ENCODE measurements around the gene APLP2. TPM values are rescaled to one million over a fixed set of nuclear protein-coding genes. Genes with fewer than 3 reads are reported as not detected.

Gene APLP2
- total RNA-seq, 1 donor from 2014 or later = 770 TPM

DNA sequence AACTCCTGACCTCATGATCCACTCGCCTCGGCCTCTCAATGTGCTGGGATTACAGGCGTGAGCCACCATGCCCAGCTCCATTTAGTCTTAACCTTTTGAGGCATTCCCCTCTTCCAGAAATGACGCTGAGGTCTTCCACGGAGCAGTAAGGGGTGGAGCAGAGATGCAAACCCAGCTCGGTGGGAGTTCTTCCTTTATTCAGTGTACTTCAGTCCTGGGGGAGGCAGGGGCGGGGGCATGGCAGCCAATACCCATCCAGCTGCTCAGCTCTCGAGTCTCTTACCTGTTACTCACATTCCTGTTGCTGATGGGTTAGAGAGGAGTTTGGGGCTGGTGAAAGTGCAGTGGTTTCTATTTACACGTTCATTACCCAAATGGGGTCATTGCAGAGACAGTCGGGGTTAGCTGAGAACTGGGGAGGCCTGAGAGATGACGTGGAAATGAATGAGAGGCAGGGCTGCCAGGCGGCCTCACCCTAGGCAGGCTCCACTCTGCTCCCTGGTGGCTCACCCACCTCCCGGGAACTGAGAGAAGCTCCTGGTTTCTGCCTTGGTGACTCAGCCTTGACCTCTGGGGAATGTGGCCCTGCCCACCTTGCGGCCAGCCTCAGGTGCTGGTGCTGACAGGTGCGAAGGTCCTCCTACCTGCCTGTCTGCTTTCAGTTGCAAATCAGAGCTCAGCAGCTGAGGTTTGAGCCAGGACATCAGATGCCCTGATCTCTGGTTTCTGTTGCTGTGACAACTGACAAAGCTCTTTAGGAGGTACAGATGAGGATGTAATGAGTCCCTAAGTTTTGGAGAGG is 76.5 kb downstream of the APLP2 start:
- DNase-seq (ENCODE audit: low read depth in 2 of 2) = peak in 1 of 2 donors; percentile 39

DNA sequence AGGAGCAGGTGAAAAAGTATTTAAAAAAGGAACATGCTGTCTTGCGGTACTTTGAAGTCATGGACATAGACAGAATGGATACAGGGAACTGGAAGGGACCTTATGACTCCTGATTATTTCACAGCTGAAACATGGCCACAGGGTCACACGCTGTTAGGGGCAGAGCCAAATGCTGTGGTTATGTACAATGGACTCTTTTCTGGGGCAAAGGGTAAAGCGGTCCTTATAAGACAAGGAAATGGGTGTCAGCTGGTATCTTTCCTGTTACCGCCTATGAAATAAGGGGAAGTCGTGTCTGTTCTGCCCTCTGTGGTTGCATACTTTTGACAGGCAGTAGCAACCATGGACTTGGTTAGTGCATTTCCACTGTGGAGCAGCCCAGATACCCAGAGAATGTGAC is 77.1 kb downstream of the APLP2 start:
- DNase-seq (ENCODE audit: low read depth in 2 of 2) = peak in 1 of 2 donors; percentile 45

DNA sequence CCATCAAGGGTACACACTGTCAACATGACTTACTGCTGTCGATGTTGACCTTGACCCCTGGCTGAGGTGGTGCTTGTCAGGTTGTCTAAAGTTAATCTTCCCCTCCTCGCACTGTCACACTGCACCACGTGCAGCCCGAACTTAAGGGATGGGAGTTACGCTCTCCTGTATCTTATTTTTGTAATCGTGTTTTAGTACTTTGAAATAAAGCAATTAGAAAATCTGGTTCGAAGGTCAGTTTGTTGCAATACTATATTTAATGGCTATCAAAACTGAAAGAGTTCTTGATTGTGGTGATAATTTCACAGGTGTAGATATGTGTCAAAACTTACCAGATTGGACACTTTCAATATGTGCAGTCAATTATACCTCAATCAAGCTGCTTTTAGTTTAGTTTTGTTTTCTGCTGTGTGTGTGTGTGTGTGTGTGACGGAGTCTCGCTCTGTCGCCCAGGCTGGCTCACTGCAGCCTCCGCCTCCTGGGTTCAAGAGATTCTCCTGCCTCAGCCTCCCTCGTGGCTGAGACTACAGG is 79.2 kb downstream of the APLP2 start:
- no peak for DNase-seq (ENCODE audit: low read depth in 2 of 2)

DNA sequence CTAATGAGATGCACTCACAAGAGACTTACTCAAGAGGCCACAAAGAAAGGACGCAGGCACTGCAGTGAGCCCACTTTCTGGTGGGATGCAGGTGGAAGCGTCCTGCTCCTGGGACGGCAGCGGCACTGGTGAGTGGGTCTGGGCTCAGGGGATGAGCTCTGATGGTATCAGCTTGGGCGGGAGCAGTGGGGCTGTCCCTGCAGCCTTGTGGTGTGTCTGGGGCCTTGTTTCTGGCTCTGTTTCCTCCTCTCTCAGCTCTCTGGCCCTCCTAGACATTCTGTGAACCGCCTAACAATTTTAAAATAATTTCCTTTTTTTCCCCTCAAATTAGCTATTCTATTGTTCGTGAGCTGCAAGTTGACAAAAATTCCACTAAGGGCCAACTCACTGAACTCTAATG is 81.1 kb downstream of the APLP2 start:
- no peak for DNase-seq (ENCODE audit: low read depth in 2 of 2)

DNA sequence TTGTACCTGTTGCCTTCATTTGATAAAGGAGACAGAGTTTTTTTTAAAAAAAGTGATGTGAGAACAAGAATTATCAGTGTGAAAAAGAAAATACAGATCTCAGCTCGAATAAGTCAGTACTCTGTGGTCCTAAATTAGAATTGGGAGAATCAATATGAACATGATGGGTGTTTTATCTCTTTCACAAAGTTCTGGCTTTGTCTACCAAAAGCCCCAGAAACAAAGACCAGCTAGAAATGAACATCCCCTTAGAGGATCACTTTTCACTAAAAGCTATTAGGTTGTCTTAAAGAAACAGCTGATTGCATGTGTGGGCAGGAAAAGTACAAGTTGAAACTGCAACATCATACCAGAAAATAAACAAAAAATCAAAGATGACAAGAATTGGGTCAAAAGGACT is 81.5 kb downstream of the APLP2 start:
- no peak for DNase-seq (ENCODE audit: low read depth in 2 of 2)

DNA sequence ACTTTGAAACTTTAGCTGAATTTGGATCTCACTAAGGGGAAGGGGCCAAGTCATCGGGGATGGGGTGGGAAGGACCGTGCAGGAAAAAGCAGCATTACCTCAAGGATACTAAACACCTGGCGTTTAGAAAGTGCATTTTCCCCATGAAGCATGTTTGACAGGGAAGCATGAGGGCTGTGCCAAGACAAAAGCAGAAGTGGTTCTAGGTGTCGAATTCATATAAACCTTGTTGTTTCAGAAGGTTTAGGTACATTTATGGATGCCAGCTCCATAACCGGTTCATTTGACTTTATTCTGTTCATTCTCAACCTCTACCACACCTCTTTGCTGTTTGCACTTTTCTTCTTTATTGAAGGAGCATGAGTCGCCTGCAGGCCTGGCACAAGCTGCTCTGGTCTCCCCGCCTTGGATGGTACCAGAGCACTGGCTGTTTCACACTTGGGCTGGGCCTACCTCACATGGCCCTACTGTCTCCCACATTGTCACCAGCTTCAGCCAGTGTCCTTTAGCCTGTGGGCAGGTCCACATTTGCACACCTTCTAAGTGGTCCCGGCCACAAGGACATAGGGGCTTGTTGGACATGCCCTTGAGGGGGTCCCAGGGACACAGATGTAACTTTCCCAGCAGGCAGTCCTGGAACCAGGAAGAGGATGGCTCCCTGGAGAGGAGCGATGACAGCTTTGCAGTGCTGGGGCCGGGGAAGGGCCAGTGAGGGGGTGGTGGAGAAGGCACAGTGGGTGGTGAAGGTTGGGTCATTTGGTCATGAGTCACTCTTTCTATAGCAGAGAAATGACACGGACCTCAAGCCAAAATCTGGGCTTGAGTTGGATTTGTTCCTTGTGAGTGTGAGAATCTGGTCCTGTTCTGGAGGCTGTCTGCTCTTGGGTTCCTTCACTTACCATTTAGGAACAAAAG is 86.7 kb downstream of the APLP2 start:
- DNase-seq (ENCODE audit: low read depth in 2 of 2) = no peak

DNA sequence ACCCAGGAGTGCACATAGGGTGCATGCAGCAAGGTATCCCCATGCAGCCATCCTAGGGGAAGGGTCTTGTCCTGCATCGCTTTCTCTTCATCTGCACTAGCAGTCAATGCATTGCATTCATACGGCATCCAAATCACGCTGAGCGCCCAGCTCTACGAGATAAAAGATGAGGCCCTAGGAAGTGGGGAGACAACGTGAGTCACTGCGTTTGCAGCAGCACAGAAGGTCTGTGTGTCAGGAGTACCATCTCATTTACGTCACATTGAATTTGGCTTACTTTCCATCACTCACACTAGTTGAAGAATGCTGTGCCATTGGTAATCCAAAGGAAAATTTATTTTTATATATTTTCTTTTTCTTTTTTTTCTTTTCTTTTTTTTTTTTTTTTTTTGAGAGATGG is 87.4 kb downstream of the APLP2 start:
- no peak for DNase-seq (ENCODE audit: low read depth in 2 of 2)

DNA sequence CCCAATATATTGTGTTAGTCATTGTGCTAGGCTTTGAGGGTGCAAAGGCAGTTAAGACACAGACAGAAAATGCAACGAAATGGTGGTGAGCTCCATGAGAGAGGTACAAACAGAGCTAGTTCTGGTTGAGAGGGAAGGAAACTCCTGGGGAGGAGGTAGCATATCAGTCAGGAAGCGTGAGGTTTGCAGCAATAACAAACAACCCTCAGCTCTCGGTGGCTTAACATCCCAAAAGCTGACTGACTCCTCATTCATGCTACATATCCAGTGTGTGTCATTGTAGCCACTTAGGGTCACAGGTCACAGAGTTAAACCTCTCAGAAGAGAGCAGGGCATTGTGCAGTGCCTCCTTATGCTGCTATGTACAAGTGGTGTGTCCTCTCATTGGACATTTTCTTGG is 88.1 kb downstream of the APLP2 start:
- no peak for DNase-seq (ENCODE audit: low read depth in 2 of 2)

DNA sequence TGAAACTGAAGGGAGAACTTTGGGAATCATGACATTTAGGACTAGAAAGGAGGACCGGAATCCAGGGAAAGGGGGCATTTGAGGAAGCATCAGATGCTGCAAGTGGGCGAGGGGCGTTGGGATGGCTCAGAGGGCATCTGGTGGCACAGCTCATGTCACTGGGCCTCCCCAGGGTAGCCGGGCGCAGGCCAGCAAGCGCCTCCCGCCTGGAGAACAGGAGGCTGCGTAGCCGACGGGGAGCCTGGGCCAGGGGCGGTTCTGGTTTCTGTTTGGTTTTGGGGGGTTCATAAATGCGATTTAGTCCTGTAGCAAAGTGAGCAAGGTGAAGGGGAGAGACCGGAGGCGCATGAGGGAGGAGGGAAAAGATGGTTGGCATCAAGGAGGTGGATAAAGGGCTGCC is 89.4 kb downstream of the APLP2 start:
- DNase-seq (ENCODE audit: low read depth in 2 of 2) = no peak

DNA sequence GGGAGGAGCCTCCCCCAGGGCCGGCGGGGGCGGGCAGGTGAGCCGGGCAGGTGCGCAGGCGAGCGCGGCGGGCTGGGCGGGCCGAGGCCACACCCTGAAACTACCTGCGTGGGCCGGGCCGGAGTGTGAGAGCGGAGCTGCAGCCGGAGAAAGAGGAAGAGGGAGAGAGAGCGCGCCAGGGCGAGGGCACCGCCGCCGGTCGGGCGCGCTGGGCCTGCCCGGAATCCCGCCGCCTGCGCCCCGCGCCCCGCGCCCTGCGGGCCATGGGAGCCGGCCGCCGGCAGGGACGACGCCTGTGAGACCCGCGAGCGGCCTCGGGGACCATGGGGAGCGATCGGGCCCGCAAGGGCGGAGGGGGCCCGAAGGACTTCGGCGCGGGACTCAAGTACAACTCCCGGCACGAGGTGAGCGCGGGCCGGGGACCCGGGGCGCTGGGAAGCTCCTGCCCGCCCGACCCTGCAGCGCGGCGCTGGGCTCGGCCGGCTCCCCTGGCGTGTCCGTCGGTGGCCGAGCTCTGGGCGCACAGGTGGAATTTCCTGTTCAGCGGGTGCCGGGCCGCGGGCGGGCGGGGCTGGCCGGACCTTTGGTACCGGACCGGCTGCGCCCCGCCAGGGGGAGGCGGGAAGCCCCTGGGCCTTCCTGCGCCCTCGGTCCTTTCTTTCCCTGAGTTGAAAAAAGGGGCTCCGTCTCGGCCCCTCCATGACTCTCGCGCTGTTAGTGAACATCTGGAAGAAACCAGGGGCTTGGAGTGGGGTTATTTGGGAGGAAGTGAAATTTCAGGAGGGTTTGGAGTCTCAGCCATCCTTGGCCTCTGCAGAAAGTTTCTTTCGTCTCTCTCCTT is 90.2 kb downstream of the APLP2 start, which contains the start of gene ST14:
TSS of gene ST14 (plus strand) at position 126 of the 841 bp plus-strand sequence. CDS start at position 324, 198 bp downstream.
- DNase-seq (ENCODE audit: low read depth in 2 of 2) = no peak

DNA sequence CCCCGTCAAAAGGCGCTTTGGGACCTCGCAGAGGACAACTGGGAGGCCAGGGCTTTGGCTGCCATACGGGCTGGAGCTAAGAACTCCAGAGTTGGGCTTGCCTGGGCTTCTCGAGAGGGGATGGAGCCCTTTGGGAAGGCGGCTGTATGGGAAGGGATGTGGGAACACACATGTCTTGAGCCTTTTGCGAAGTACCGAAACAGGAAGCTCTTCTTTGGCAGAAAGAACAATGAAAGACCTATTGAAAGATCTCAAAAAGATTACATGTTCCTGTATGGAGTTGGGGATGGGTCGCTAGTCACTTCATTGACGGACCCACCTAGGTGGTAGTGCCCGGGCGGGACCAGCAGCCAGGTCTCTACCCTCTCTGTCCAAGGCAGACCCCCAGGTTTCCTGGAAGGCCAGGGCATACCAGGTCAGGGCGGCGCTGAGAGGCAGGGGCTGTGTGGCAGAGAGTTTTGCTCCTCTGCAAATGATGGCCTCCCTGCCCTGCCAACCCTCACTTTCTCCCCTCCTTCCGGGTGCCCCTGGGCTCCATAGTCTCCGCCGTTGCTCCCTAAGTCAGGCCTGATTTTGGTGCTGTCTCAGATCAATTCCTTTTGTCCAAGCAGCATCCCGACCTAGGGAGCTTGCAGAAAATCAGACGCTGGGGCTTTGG is 90.9 kb downstream of the APLP2 start:
- no peak for DNase-seq (ENCODE audit: low read depth in 2 of 2)

DNA sequence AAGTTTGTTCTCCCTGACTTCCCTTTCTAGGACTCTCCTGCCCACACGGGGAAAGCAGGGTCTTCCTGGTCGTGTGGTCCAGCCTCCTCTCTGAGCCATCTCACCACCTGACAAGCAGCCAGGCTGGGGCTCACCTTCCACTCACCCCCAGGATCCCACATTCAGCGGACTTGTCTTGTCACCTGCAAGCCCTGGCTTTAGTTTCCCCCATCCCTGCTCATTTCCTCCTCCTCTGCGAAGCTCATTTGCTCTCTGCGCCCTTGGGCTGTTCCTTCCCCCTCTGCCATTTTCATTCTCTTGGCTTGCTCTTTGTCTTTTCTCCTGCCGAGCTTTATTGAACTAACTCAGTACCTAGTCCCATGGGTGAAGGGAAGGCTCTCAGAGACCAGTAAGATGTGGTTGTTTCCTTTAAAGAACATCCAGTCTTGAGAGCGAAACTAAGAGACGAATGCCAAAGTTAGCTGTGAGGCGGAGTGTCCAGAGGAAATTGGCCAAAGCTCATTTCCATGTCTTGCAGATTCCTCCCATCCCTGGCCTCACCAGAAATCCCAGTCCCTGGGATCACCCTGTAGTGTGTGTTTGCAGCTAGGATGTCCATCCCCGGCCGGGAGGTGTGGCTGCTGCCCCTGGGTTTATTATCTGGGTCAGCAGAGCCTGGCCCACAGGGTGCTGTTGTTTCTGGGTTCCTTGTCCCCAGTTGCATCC is 91.9 kb downstream of the APLP2 start:
- no peak for DNase-seq (ENCODE audit: low read depth in 2 of 2)

DNA sequence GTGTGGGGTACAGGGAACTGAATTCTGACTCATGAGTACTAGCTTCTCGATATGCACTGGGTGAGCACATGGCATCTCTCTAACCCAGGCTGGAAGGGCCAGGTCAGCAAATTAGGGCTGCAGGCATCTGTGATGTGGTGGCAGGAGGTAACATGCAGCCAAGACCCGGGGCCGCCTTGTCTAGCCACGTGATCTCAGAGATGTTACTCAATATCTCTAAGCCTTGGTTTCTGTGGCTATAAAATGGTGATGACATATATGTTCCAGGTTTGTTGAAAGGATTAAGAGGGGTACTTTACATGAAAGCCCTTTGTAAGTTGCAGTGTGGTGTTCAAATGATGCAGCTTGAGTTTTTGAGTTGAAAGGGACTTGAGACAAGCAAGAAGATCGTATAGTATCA is 93.0 kb downstream of the APLP2 start:
- no peak for DNase-seq (ENCODE audit: low read depth in 2 of 2)

DNA sequence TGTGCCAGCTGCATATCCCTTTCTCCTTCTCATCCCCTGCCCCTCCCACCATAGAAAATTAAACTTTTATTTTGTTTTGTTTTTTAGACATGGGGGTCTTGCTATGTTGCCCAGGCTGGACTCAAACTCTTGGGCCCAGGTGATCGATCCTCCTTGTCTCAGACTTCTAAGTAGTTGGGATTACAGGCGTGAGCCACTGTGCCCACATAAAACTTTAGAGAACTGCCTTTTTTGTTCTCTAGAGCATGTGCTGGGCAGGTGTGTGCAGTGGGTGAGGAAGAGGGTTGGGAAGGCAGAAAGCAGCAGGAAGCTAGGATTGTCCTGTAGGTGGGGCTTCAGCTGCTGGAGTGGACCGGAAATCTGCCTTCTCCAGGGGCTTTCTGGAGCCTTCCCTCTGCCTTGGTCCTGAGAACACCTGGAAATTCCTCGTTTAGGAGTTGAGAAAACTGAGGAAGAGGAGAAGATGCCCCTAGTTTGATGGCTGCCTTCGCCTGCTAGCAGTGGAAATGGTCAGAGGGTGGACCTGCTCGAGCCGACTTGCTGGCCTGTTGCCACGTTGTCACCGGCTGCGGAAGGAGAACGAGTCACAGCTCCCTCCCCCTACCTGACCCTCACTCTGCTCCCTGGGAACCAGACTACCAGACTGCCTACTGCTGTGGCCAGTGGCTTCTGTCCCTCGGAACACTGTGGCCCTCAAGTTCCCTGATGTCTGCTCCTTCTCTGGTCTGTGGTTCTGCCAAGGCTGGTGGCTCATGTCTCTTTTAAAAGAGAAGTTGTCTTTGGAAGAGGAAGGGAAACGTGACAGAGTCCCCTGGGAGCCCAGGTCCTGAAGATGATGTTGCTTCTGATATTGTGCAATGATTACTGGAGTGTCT is 93.9 kb downstream of the APLP2 start:
- peak in 1 of 2 donors; percentile 21 for DNase-seq (ENCODE audit: low read depth in 2 of 2)

DNA sequence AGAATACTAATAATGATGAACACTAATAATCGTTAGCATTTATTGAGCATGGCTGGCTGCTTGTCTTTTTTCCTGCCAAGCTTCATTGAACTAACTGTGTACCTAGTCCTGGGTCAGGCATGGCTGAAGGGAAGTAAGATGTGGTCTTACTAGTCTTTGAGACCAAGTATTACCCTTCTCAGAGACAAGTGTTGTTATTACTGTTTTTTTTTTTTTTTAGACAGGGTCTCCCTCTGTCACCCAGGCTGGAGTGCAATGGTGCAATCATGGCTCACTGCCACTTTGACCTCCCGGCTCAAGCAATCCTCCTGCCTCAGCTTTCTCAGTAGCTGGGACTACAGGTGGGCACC is 94.5 kb downstream of the APLP2 start:
- no peak for DNase-seq (ENCODE audit: low read depth in 2 of 2)

DNA sequence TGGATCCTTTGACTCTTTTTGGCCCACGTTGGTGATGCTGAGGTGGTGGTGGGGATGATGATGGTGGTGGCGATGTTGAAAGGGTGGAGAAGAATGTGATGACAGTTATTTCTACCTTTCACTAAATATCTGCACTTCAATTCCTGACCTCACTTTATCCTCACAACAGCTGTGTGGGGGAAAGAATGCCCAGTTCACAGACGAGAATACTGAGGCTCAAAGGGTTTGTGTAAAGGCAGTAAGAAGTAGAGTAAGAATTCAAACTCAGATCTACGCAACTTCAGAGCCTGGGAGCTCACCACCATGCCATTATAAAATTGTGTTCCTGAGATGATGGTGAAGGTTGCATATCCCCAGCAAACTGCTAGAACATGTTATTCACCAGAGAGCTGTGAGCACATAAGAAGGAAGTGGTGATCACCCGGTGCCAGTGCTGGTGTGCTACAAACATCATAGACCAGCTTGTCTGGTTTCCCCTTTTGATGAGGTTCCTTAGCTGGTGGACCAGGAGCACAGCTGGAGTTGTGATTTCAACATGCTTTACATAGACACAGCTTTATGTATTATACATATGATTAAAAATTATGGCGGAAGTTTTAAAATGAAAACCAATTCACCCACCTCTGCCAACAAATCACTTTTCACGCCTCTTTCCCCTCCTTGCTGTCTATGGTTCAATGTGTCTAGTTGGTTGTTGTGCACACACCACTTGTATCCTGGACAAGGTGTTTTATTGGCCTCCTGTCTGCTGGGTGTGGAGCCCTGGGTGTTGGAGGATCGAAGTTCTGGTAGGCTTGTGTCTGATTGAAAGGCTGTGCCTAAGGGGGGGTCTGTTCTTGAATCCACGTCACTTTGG is 96.1 kb downstream of the APLP2 start:
- no peak for DNase-seq (ENCODE audit: low read depth in 2 of 2)

DNA sequence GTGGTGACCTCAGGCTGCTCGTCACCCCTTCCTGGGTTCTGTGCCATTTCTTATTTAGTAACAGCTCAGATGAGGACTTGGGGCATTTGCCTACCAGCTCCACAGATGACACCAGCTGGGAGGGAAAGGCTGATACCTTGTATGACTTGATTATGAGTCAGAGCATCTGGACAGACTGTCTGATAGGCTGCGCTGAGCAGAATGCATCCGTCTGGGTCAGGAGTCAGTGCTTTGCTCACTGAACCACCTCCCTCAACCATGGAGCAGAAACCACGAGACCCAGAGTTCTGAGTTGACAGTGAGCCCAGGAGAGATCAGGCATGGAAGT is 96.7 kb downstream of the APLP2 start:
- peak in 1 of 2 donors; percentile 72 for DNase-seq (ENCODE audit: low read depth in 2 of 2)

DNA sequence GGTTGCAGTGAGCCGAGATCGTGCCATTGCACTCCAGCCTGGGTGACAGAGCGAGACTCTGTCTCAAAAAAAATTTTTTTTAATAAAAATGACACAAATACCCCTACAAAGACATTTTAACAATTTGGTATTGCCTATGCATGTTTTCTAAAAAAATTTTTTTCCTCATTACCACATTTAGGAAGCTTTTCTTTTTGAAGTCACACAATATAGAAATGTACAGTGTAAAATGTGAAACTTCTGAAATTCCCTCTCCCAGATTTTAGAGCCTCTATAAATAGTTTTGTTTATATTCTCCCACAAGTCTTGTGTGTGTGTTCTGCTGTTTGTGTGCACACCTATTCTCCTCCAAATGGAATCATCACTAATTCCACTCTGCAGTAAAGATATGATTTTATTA is 97.5 kb downstream of the APLP2 start:
- no peak for DNase-seq (ENCODE audit: low read depth in 2 of 2)
